ENCODE measurements around the gene TMTC4.

TMTC4 gene

DNA sequence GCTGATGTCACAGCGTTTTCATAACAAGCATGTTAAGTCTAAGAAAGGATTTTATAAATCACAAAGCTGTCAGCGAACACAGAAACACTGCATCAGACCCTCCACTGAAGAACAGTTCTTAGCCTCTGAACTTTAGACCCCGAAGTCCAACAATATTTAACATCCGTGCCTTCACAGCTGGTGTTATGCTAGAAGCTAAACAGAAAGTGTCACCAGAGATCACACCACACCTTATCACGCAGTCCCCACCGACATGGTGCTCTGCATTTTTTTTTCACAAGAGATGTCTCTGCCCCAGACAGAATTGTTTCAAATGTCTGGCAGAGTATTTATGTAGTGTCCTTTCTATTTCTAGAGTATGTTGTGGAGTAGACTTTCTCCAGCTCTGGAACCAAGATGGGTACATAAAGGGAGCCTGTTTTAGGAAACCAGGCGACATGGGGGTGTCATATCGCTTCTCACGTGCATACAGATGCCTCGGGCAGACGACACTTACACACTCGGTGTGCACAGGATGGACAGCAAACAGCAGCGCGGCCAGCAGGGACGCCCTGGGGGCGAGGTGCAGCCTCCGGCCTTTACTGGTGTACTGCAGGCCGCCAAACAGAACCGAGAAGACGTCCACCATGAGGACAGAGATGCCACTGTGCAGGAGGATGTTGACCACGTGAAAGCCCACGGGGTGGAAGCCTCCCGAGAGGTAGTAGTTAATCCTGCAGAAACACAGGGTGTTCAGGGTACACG, 12.0 kb downstream of the TMTC4 start:
- TF ChIP-seq BACH2 (CRISPR knock-in tag; IDR thresholded peaks at IDR 0.05; ENCODE audit: borderline replicate concordance) (no peak), PPARA (CRISPR knock-in tag; IDR thresholded peaks at IDR 0.05; ENCODE audit: borderline replicate concordance) (no peak), RARB (CRISPR knock-in tag; IDR thresholded peaks at IDR 0.05) (no peak), ZFP3 (CRISPR knock-in tag; IDR thresholded peaks at IDR 0.05) (no peak)
- ATAC-seq, result no peak

DNA sequence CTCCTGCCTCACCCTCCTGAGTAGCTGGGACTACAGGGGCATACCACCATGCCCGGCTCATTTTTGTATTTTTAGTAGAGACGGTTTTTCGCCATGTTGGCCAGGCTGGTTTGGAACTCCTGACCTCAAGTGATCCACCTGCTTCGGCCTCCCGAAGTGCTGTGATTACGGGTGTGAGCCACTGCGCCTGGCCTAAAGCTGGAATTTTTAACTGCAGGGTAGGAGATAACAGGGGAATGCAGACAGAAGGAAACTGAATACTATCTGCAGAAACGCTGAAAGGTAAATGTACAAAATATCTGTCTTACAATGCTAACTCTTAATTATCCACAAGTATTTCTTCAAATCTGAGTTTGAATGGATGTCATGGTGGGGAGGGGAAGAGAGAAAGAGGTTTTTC, 13.8 kb downstream of the TMTC4 start:
- TF ChIP-seq, protein P1, sequence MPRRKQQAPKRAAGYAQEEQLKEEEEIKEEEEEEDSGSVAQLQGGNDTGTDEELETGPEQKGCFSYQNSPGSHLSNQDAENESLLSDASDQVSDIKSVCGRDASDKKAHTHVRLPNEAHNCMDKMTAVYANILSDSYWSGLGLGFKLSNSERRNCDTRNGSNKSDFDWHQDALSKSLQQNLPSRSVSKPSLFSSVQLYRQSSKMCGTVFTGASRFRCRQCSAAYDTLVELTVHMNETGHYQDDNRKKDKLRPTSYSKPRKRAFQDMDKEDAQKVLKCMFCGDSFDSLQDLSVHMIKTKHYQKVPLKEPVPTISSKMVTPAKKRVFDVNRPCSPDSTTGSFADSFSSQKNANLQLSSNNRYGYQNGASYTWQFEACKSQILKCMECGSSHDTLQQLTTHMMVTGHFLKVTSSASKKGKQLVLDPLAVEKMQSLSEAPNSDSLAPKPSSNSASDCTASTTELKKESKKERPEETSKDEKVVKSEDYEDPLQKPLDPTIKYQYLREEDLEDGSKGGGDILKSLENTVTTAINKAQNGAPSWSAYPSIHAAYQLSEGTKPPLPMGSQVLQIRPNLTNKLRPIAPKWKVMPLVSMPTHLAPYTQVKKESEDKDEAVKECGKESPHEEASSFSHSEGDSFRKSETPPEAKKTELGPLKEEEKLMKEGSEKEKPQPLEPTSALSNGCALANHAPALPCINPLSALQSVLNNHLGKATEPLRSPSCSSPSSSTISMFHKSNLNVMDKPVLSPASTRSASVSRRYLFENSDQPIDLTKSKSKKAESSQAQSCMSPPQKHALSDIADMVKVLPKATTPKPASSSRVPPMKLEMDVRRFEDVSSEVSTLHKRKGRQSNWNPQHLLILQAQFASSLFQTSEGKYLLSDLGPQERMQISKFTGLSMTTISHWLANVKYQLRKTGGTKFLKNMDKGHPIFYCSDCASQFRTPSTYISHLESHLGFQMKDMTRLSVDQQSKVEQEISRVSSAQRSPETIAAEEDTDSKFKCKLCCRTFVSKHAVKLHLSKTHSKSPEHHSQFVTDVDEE (CRISPR knock-in tag; IDR thresholded peaks at IDR 0.05), result no peak
- TF ChIP-seq ZFP3 (CRISPR knock-in tag; IDR thresholded peaks at IDR 0.05), result no peak
- TF ChIP-seq ISL1 (CRISPR knock-in tag; IDR thresholded peaks at IDR 0.05), result no peak
- no peak for TF ChIP-seq OSR1 (CRISPR knock-in tag; IDR thresholded peaks at IDR 0.05)
- no peak for TF ChIP-seq TOX (CRISPR knock-in tag; IDR thresholded peaks at IDR 0.05; ENCODE audit: borderline replicate concordance)
- ATAC-seq, result no peak

DNA sequence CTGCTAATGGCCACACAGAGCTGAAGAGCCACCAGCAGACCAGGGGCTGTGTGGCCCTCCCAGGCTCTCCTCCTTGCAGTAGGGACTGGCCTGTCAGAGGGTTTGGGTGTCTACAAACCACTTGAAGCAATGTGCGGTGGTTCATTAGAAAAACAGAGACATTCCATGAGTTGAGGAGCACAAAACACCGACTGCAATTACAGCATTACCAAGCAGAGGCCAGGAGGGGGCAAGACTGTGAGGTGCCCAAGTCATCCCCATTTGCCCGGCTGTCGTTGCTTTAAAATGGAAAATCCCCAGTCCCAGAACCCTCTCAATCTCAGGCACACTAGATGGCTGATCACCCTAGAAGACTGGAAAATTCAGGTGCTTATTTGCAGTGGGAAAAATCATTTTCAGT, 15.0 kb downstream of the TMTC4 start:
- no peak for TF ChIP-seq OSR1 (CRISPR knock-in tag; IDR thresholded peaks at IDR 0.05)
- no peak for TF ChIP-seq CSDC2 (CRISPR knock-in tag; IDR thresholded peaks at IDR 0.05)
- no peak for TF ChIP-seq BACH2 (CRISPR knock-in tag; IDR thresholded peaks at IDR 0.05; ENCODE audit: borderline replicate concordance)
- TF ChIP-seq ZFP30 (CRISPR knock-in tag; IDR thresholded peaks at IDR 0.05), result no peak
- no peak for TF ChIP-seq TCF4 (CRISPR knock-in tag; IDR thresholded peaks at IDR 0.05; ENCODE audit: borderline replicate concordance)
- TF ChIP-seq ARNTL (CRISPR knock-in tag; IDR thresholded peaks at IDR 0.05; ENCODE audit: borderline replicate concordance, low read depth), result no peak
- TF ChIP-seq GLIS3 (CRISPR knock-in tag; IDR thresholded peaks at IDR 0.05), result no peak
- TF ChIP-seq, protein P2, sequence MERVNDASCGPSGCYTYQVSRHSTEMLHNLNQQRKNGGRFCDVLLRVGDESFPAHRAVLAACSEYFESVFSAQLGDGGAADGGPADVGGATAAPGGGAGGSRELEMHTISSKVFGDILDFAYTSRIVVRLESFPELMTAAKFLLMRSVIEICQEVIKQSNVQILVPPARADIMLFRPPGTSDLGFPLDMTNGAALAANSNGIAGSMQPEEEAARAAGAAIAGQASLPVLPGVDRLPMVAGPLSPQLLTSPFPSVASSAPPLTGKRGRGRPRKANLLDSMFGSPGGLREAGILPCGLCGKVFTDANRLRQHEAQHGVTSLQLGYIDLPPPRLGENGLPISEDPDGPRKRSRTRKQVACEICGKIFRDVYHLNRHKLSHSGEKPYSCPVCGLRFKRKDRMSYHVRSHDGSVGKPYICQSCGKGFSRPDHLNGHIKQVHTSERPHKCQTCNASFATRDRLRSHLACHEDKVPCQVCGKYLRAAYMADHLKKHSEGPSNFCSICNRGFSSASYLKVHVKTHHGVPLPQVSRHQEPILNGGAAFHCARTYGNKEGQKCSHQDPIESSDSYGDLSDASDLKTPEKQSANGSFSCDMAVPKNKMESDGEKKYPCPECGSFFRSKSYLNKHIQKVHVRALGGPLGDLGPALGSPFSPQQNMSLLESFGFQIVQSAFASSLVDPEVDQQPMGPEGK (CRISPR knock-in tag; IDR thresholded peaks at IDR 0.05; ENCODE audit: borderline replicate concordance), result no peak
- no peak for TF ChIP-seq ZFP3 (CRISPR knock-in tag; IDR thresholded peaks at IDR 0.05)
- no peak for TF ChIP-seq CSRNP3 (CRISPR knock-in tag; IDR thresholded peaks at IDR 0.05)
- TF ChIP-seq SNAI2 (CRISPR knock-in tag; IDR thresholded peaks at IDR 0.05), result no peak
- no peak for TF ChIP-seq POU6F1 (CRISPR knock-in tag; IDR thresholded peaks at IDR 0.05; ENCODE audit: borderline replicate concordance, low read depth)
- TF ChIP-seq RARB (CRISPR knock-in tag; IDR thresholded peaks at IDR 0.05), result no peak
- no peak for ATAC-seq

DNA sequence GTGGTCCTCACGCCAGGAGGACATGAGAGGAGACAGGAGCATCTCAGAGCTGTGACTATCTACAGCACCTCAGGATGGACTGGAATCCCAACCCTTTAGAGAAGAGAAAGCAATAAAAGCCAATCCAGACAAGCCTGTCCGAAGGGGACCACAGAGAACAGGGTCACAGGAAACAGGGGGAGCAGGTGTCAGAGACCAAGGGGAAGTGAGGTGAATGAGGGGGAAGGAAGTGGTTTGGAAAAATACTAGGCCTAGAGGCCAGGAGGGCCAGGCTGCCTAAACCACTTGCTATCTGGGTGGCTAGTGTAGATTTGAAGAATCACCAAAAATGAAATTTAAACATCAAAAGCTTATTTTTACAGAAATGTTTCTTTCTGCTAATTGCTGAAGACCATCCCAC, 16.2 kb downstream of the TMTC4 start:
- TF ChIP-seq CREB5 (CRISPR knock-in tag; IDR thresholded peaks at IDR 0.05; ENCODE audit: low read depth) (no peak), CSDC2 (CRISPR knock-in tag; IDR thresholded peaks at IDR 0.05) (no peak), ISL1 (CRISPR knock-in tag; IDR thresholded peaks at IDR 0.05) (no peak), RARB (CRISPR knock-in tag; IDR thresholded peaks at IDR 0.05) (no peak), ZC3H10 (CRISPR knock-in tag; IDR thresholded peaks at IDR 0.05) (no peak), ZFP30 (CRISPR knock-in tag; IDR thresholded peaks at IDR 0.05) (no peak), TOX (CRISPR knock-in tag; IDR thresholded peaks at IDR 0.05; ENCODE audit: borderline replicate concordance) (no peak), PPARA (CRISPR knock-in tag; IDR thresholded peaks at IDR 0.05; ENCODE audit: borderline replicate concordance) (no peak), ARNTL (CRISPR knock-in tag; IDR thresholded peaks at IDR 0.05; ENCODE audit: borderline replicate concordance, low read depth) (no peak), OSR1 (CRISPR knock-in tag; IDR thresholded peaks at IDR 0.05) (no peak), ZFP3 (CRISPR knock-in tag; IDR thresholded peaks at IDR 0.05) (no peak), SNAI2 (CRISPR knock-in tag; IDR thresholded peaks at IDR 0.05) (no peak), ZNF565 (CRISPR knock-in tag; conservative IDR thresholded peaks at IDR 0.05; ENCODE audit: low read depth) (no peak), POU6F1 (CRISPR knock-in tag; IDR thresholded peaks at IDR 0.05; ENCODE audit: borderline replicate concordance, low read depth) (no peak), BACH2 (CRISPR knock-in tag; IDR thresholded peaks at IDR 0.05; ENCODE audit: borderline replicate concordance) (no peak)
- ATAC-seq, result no peak
